ENCODE data around the gene ITIH5.

Gene ITIH5

DNA sequence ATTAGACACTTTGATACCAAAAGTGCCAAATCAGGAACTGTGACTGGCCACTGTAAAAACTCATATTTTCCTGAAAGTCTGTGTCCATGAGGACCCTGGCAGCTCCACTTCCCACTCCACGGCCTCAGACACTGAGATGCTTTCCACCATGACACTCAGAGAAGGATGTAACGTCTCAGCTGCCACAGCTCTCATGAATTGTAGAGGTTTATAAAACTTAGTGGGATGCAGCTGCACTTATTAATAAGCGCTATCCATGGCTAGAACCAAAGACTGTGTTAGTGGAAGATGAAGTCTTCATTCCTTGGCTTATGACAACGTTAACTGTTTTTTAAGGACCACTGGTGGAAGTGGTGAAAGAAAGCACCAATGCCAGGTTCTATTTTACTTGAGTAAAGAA, 121.0 kb downstream of the ITIH5 start:
- no peak for DNase-seq

DNA sequence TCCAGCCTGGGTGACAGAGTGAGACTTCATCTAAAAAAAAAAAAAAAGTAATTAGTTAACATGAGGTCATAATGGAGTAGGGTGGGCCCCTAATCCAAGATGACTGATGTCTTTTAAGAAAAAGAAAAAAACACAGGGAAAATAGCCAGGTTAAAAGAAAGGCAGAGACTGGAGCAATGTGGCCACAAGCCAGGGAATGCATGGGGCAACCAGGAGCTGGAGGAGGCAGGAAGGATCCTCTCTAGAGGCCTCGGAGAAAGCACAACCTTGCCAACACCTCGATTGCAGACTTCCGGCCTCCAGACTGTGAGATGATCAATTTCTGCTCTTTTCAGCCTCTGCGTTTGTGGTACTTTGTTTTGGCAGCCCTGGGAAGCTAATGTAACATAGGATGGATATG, 121.5 kb downstream of the ITIH5 start:
- no peak for DNase-seq

DNA sequence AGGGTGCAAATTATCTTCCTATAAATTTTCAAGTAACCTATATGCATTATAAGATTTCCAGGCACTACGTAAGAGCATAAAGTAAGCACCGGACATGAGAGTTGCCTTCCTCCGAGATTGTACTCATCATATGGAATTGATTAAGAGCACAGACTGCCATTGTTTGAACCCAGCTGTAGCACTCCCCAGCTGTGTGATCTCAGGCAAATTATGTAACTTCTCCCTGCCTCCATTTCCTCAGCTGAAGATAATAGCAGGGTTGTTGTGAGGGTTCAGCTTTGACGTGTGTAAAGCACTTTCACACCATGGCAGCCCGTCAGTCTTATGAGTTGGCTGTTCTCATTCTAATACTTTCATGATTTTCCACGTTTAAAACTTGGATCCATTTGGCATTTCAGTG, 122.6 kb downstream of the ITIH5 start:
- DNase-seq: no peak

DNA sequence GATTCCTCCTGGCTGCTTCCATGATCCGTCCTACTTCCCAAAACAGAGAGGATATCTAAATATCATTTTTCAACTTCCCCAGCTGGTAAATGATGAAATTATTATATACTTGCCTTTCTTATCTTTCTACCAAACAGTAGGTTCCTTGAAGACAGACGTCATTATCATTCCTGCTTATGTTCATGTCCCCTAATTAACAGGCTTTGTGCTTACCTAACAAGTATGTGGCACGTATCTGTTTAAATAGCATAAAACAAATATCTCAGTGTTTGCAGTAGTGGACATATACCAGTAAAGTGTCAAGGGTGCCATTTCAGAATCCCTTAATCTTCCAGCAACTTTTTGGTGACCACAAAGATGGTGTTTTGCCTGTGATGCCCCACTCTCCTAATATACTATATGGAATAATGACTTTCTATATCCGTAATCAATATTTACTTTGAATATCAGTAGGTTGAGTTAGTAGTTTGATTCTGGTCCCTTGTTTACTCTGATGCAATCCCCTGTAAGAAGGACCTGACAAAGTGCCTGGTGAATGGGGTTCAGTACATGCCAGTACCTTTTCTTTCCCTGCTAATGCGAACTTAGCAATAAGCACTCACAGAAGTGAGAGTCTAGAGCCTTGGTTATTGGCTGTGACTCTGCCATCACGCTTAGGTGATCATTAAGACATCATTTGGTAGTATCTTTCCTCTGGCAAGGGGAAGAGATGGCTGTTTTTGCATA, 124.4 kb downstream of the ITIH5 start:
- no peak for DNase-seq

DNA sequence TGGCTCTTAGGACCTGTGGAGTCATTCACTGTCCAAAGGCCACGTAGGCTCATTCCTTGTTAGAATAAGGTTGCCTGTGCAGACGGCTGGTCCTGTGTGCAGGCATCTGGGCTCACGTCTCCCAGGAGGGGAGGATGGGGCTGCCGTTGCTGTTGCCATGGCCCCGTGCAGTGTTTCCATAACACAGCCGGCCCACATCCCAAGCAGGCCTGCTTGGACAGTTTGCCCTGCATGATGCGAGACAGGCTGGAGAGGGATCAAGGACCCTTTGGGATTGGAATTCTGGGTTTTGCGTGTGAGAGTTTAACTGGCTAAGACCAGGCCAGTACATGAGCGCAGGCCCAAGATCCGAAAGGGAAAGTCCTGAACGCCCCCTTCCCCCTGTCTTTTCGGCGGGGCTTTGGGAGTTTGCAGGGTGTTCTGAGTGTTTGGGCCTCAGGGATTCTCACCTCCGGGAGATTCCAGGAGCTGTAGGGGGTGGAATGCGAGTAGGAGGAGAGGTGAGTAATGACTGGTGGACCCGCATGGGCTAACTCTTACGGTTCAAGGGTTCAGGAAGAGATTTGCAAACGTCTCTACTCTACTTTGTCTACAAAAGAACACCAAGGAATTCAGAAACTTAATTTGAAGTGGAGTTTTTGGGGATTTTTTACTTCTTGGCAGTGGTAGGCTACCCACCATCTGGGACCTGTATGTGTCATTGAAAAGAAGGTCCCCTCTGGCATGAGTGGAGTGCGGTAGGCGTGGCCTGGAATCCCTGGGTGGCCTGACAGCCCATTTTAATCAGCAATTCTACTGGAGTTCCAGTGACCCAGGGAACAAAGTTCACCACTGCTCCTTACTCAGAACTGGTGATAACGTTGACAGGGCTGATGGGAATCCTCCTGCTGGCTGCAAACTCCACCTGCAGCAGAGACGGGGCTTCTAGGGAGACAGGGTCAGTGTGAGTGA, 125.4 kb downstream of the ITIH5 start:
- DNase-seq: no peak

DNA sequence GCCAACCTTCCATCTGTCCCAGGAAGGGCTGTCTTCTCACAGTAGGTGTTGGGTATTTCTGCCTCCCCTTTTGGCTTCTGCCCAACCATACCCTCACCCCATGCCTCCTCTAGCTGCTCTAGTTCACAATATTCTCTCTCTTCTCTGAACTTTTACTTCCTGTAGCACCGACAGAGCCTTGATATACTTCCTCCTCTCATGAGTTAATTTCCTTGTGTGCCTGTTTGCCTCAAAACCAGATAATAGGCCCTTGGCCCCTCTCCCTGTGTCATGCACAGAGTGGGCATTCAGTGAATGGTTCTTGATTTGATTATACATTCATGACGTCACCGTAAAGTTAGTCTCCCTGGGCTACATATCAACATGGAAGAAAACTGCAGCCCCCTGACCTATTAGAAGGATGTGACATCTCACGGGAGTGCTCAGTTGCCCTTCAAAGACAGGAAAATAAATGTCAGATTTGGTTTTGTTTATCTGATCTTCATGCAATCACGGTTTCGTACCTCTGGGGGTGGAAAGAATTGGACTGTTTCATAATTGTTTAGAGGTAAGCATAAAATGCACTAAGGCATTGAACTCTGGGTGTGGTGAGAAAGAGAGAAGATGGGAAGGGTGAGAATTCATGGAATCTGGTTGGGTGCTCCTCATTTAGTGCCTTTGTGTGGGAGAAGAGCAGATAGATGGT, 127.7 kb downstream of the ITIH5 start:
- DNase-seq: no peak

DNA sequence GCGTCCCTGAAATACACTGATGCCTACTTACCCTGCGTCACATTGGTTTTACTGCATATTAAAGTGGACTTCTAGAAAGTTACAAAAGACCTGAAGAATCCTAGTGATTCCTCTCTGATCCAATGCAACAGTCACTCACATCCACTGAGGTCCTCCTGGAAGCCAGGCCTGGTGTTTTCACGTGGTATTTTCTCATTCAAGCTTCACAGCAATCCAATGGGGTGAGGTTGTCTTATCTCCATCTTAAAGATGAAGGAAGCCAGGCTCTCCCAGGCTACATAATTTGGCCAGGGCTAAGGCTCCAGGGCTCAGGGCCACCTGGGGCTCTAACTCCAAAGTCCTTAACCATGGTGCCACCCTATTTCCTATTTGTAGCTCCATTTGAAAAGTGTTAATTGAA, 129.6 kb downstream of the ITIH5 start:
- DNase-seq: no peak

DNA sequence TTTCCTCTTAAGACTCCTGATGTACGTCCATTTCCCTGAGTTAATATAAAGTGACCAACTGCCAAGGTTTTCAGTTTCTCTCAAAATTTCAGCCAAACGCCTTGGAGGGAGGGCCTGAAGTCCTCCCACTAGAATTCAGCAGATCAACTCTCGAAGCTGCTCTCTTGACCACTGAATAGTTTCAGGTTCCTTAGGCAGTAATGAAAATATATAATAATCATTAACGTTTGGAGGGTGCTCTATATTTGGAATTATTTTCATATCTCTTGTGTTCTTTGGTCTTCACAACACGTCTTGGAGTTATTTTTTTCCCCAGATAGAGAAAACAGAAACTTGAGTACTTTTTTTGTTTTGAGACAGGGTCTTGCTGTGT, 132.3 kb downstream of the ITIH5 start:
- no peak for DNase-seq

DNA sequence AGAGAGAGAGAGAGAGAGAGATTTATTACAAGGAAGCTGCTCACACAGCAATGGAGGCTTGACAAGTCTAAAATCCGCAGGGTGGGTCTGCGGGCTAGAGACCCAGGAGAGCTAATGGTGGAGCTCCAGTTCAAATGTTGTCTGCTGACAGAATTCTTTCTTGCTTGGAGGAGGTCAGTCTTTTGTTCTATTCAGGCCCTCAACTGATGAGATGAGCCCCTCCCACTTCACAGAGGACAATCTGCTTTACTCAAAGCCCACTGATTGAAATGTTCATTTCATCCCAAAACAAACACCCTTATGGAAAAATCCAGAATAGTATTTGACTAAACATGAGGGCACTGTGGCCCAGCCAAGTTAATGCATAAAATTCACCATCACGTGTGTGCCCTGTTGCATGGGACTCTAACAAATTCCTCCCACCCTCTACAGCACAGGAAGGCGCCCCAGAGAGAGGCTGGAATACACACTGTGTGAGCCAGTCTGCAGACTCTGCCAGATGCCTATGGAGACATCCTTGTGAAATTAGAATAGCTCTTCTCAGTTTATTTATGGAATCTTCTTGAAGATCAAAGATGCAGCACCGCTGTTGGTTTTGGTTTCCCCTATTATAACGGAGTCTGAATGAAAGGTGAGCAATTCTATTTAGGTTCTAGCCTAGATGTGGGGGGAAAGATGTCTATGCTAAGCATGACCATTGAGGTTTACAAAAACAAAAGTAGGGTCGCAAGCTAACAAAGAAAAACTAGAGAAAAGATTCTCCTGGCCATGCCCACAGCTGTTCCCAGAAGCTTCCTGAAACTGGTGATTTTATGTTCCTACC, 132.9 kb downstream of the ITIH5 start:
- DNase-seq: no peak

DNA sequence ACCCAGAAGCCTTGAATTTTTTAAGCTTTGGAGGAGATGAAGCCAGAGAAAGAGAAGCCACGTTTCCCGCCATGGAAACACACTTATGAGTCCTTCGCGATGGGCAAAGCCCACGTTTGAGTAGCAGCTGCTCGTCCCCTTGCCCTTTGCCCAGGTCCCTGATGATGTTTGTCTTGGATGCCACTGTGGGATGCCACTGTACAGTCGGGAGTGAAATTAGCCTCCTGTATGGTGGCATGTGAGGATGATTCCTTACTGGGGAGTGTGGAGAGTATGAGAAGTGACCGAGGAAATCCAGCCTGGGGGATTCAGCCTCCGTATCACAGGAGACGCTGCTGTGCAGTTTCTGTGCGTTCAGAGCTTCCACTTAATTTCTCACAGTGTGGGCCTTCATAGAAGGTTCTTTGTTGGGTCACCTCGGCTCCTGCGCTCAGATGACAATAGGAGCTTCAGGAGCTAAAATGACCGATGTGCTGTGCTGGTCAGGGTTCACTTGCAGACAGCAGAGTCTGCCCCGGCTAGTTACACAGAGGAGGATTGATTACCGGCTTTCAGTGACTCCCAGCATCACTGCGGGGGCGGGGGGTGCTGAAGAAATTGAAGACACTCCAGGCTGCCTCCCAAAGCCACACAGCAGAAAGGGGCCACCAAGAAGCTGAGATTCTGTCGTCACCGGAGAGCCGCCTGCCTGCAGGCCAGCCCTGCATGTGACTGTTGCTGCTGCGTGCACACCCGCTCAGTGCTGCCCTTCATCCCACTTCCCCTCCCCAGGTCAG, 133.9 kb downstream of the ITIH5 start:
- no peak for DNase-seq

DNA sequence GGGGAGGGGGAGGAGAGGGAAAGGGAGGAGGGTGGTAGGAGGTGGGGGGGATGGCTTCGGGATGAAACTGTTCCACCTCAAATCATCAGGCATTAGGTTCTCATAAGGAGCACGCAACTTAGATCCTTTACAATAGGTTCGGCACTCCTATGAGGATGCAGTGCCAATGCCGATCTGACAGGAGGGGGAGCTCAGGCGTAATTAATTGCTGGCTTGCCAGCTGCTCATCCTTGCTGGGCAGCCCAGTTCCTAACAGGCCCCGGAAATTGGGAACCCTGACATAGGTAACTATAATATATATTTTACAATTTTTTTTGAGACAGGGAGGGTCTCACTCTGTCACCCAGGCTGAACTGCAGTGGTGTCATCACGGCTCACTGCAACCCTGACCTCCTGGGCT, 137.1 kb downstream of the ITIH5 start:
- DNase-seq: peak; percentile 1

DNA sequence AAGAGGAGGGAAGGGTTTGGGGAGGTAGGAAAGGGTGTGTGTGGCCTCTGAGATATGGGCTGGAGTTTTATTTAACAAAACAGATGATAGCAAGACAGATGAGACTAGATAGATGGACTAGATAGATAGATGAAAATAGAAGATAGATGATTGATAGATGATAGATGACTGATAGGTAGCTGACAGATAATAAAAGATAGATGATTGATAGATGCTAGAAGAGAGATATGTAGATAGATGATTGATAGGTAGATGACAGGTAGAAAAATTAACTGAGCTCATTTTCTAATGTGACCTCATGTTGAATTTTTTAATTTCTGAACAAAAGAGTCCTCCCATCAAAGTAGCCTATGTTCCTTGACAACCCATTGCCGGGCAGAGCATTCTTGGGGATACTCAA, 139.3 kb downstream of the ITIH5 start:
- DNase-seq: no peak

DNA sequence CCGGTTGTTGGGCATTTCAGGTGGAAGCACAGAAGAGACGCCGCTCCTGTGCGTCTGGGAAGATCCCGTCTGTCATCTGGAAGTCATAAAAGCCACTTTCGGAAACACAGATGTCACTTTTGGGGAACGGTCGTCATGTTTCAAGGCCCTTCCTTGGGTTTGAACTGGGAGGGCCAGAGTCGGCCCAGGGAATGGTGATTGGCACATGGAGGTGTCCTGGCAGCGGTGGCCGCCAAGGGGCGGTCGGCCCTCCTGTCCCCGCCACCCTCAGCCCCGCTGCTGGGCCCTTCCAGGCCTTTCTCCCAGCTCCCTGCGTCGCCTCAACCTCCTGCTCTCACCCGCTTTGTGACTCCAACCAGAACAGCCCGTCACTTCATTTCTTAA, 140.8 kb downstream of the ITIH5 start:
- DNase-seq: no peak

DNA sequence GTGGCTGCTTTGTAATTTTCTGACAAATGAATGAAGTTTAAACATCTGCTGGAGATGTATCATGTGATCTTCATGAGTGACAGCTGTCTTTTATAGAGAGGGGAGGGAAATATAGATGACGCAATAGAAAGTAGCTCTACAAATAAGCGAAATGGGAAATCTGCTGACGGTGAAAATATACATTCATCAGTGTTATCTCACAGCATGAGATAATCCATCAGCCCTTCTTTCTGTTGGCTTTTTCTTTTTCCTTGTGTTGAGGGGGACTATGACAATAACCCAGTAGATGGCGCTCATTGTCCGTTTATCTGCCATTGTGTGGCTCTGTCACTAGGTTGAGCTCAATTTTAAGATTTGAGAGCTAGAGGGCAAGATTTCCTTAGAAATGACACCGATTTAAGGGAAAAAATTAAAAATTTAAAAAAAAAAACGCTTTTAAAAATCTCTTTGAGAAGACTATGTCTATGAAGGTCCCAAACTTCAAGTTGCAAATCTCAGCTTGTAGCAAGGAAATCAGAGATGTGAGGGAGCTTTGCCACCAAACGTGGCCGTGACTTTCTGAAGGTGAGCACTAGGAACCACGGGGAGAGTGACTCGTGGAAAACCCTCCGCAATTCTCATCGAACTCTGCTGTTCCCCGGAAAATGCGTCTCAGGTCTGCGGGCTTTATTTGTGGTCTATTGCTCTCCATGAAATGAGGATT, 141.3 kb downstream of the ITIH5 start:
- DNase-seq: peak; percentile 35

DNA sequence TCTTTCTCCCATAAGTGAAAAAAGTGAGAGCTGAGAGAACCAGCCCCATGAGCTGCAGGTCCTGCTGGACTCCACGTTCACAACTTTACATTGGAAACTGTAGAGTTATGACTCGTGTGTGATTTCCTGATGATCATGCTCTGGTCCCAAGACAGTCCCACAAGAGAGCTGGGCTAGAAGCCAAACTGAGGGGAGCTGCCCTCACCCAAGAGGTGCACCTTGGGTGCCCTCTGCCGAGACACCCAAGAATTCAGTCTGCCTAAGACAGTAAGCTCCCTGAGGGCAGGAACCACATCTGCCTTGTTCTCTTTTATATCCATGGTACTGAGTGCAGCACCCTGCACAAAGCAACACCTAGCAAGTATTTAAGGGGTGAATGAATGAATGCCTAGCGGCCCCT, 143.1 kb downstream of the ITIH5 start:
- DNase-seq: no peak

DNA sequence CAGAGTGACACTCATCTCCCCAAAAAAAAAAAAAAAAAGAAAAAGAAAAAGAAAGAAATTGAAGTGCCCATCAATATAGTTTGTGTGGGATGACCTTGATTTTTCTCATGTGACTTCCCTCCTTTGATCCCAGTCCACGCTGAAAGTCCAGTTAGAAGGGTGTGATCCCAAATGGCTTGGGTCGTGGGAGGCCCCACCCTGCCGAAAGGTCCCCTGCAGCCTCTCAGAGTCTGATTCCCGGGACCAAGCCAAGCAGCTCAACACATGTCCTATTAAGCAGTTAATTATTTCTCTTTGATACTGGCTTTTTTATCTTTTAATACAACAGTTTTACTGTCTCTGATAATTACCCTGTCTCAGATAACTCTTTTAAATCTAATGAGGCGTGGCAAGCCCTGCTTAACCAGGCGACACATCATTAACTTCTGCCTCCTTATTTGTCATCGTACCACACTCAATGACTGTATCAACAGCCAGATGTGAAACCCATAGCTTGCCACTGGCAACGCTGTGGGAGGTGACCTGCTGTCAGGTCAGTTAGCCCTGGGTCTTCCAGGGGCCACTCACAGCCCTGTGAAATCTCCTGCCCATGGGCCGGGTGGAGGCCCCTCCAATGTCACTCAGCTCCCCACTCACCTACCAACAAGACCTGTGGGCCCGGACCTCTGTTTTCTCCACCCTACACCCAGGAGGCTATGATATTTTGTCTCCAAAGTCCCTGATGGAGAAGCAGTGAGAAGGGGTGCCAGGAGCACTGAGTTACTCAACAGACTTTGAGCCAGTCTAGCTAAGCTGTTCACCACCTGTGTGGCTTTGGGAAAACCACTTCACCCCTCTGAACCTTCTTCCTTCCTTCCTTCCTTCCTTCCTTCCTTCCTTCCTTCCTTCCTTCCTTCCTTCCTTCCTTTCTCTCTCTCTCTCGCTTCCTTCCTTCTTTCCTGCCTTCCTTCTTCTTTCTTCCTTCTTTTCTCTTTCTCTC, 146.0 kb downstream of the ITIH5 start:
- DNase-seq: no peak

DNA sequence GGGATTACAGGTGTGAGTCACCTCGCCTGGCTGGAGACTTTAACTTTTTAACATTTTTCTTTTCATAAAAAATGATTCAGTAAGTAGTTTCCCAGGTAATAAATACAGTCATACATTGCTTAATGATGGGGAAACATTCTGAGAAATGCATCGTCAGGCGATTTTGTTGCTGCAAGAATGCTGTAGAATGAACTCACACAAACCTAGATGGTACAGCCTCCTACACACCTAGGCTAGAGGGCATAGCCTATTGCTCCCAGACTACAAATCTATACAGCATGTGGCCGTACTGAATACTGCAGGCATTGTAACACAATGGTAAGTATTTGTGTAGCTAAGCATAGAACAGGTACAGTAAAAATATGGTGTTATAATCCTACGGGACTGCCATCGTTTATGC, 147.4 kb downstream of the ITIH5 start:
- no peak for DNase-seq

DNA sequence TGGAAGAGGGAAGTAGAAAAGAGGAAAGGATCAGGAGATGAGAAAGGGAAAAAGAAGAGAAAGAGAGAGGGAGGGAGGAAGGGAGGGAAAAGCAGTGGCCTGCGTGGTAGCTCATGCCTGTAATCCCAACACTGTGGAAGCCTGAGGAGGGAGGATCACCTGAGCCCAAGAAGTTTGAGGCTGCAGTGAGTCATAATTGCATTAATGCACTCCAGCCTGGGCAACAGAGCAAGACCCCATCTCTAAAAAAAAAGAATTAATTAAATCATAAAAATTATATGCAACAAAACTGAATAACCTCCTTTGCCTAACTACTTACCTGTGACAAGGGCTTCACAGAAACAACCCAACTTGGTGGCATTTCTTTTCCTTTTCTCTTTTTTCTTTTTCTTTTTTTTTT, 148.1 kb downstream of the ITIH5 start:
- DNase-seq: no peak

DNA sequence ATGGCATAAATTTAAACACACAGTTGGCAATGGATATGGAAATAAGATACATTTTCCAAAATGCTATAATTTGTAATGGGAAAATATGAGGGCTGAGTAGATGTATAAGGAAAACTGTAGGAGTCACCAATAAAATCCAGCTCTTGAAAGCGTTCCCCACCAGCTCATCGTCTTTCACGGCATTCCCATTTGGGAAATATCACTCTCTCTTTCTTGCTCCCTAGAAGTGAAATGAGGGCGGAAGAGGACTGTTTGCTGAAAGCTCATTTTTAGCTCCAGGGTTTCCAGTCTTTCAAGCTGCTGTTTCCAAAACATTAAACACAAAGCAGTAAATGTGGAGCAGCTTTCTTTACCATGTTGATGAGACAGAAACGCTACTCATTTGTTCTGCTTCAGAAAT, 151.3 kb downstream of the ITIH5 start:
- DNase-seq: no peak

DNA sequence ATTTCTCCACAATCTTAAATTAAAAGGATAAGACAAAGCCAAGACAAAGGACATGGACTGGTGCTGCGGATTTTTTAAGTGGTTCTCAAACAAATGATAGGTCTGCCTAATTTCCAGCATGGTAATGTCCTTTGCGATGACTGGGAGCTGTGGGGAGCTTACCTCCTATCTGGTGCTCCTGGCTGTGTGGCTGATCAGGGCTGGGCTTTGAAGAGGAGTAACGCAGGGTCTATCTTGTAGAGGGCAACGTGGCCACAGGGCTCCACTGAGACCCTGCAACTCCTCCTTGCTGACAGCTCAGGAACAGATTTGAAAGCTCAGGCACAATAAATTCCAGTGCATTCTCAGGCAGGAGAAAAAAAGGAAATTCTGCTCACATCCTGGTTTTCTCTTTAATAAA, 152.8 kb downstream of the ITIH5 start:
- DNase-seq: no peak

All from NCI-H69 (cell line).